ENCODE measurements around the gene ABCC3. TPM values are rescaled to one million over a fixed set of nuclear protein-coding genes. Genes with fewer than 3 reads are reported as not detected.

The ABCC3 gene
- total and polyA plus RNA-seq, 2 of the 8 experiments (the other 6 are each of a cell fraction or from before 2014, with no cell fraction given): 0.35 to 0.37 TPM

- TF ChIP-seq CTBP2 (IDR thresholded peaks at IDR 0.05; ENCODE audit: borderline replicate concordance, insufficient read depth, insufficient read length, low read length) (peak; percentile 36), HDAC2 (IDR thresholded peaks at IDR 0.05; ENCODE audit: borderline replicate concordance in 1 of 2, low read depth in 2 of 2, low read length in 2 of 2) (no peak), MAX (IDR thresholded peaks at IDR 0.05) (peak; percentile 61), YY1 (IDR thresholded peaks at IDR 0.05; ENCODE audit: low read depth, low read length) (peak; percentile 53; the same call in 1 of the 2 replicates), BACH1 (IDR thresholded peaks at IDR 0.05; ENCODE audit: low read length) (no peak), GABPA (IDR thresholded peaks at IDR 0.05; ENCODE audit: borderline replicate concordance, insufficient read depth, low read length) (peak; percentile 78; the same call in 1 of the 2 replicates), SIRT6 (IDR thresholded peaks at IDR 0.05; ENCODE audit: low read length) (no peak)
Measured at GRCh38 chr17:50596191-50597037, 38.3 kb upstream of the ABCC3 start (continued).

Data from H1 (cell line).